WTC11 (cell line): ENCODE data around the gene SMIM41. TPM values are rescaled to one million over a fixed set of nuclear protein-coding genes. Genes with fewer than 3 reads are reported as not detected.

Experiments used
- ATAC-seq: fragments of 200-7000 bp; cut with Tn5 transposase; 2 replicates; pipeline ENCODE4 v1.10.0; 2021; ENCODE audit warnings: mild to moderate bottlenecking, moderate library complexity
- CTCF ChIA-PET: fragments of 300-600 bp; sonication (Branson Sonifier 250); formaldehyde crosslinking; loops from one replicate; lab custom pipeline; 2021; ENCODE audit warnings: antibody characterized with exemption; lab: Charles Lee
- POLR2A ChIA-PET: fragments of 350-600 bp; sonication (Branson Sonifier 250); formaldehyde crosslinking; loops from one replicate; lab custom pipeline; 2021; ENCODE audit warnings: antibody characterized with exemption; lab: Charles Lee
- DNase-seq: peaks from one replicate; pipeline ENCODE4 v3.0.0; 2021; ENCODE audit warnings: low spot score
- H3K27ac Mint-ChIP-seq: 2 replicates; pipeline ENCODE4 v1.8.0; 2021; ENCODE audit warnings: mixed read lengths
- H3K27me3 Mint-ChIP-seq: 2 replicates; pipeline ENCODE4 v1.8.0; 2021; ENCODE audit warnings: low read depth, mild to moderate bottlenecking, moderate library complexity, mixed read lengths
- H3K36me3 Mint-ChIP-seq: 2 replicates; pipeline ENCODE4 v1.8.0; 2021; ENCODE audit warnings: mixed read lengths
- H3K4me1 Mint-ChIP-seq: 2 replicates; pipeline ENCODE4 v1.8.0; 2022; ENCODE audit warnings: mixed read lengths
- H3K4me3 Mint-ChIP-seq: 2 replicates; pipeline ENCODE4 v1.8.0; 2021; ENCODE audit warnings: mild to moderate bottlenecking, moderate library complexity, mixed read lengths
- H3K9me3 Mint-ChIP-seq: 2 replicates; pipeline ENCODE4 v1.8.0; 2021; ENCODE audit warnings: mixed read lengths
- ATF6 ChIP-seq: sonication (generic); formaldehyde crosslinking; IDR thresholded peaks from 2 replicates; pipeline ENCODE4 v1.8.1; 2023; ENCODE audit warnings: mild to moderate bottlenecking, missing genetic modification reagents
- ESRRA ChIP-seq: sonication (generic); formaldehyde crosslinking; IDR thresholded peaks from 2 replicates; pipeline ENCODE4 v1.8.1; 2022; ENCODE audit warnings: mild to moderate bottlenecking, missing genetic modification reagents, borderline replicate concordance
- FOXP1 ChIP-seq: sonication (generic); formaldehyde crosslinking; IDR thresholded peaks from 2 replicates; pipeline ENCODE4 v1.8.0; 2022; ENCODE audit warnings: missing genetic modification reagents, mild to moderate bottlenecking, moderate library complexity, borderline replicate concordance
- HMGXB4 ChIP-seq: sonication (generic); formaldehyde crosslinking; IDR thresholded peaks from 2 replicates; pipeline ENCODE4 v1.8.1; 2023; ENCODE audit warnings: mild to moderate bottlenecking, moderate library complexity, missing genetic modification reagents
- IRF1 ChIP-seq: sonication (generic); formaldehyde crosslinking; IDR thresholded peaks from 2 replicates; pipeline ENCODE4 v1.8.0; 2023; ENCODE audit warnings: missing genetic modification reagents
- KAT7 ChIP-seq: sonication (generic); formaldehyde crosslinking; IDR thresholded peaks from 2 replicates; pipeline ENCODE4 v1.8.1; 2023; ENCODE audit warnings: missing genetic modification reagents, mild to moderate bottlenecking, borderline replicate concordance
- MXD4 ChIP-seq: fragments of 250-450 bp; sonication (Bioruptor Pico); IDR thresholded peaks from 2 replicates; pipeline ENCODE4 v1.8.0; 2021; ENCODE audit warnings: mild to moderate bottlenecking, moderate library complexity, borderline replicate concordance
- NFE2L1 ChIP-seq: sonication (generic); formaldehyde crosslinking; IDR thresholded peaks from 2 replicates; pipeline ENCODE4 v1.8.1; 2023; ENCODE audit warnings: missing genetic modification reagents
- NR2C2 ChIP-seq: sonication (generic); formaldehyde crosslinking; IDR thresholded peaks from 2 replicates; pipeline ENCODE4 v1.8.0; 2022; ENCODE audit warnings: mild to moderate bottlenecking, missing genetic modification reagents
- PREB ChIP-seq: sonication (generic); formaldehyde crosslinking; IDR thresholded peaks from 2 replicates; pipeline ENCODE4 v1.8.1; 2022; ENCODE audit warnings: mild to moderate bottlenecking, missing genetic modification reagents, moderate library complexity, borderline replicate concordance
- USF1 ChIP-seq: sonication (generic); formaldehyde crosslinking; IDR thresholded peaks from 2 replicates; pipeline ENCODE4 v1.8.0; 2022; ENCODE audit warnings: mild to moderate bottlenecking, missing genetic modification reagents
- ZNF138 ChIP-seq: sonication (generic); formaldehyde crosslinking; conservative IDR thresholded peaks from 2 replicates; pipeline ENCODE4 v1.8.1; 2022; ENCODE audit warnings: mild to moderate bottlenecking, moderate library complexity, missing genetic modification reagents
- ZNF281 ChIP-seq: sonication (generic); formaldehyde crosslinking; IDR thresholded peaks from 2 replicates; pipeline ENCODE4 v1.8.0; 2023; ENCODE audit warnings: mild to moderate bottlenecking, missing genetic modification reagents
- ZNF425 ChIP-seq: fragments of 250-450 bp; sonication (Bioruptor Pico); conservative IDR thresholded peaks from 2 replicates; pipeline ENCODE4 v1.9.0; 2021; ENCODE audit warnings: mild to moderate bottlenecking
- ZNF671 ChIP-seq: fragments of 250-450 bp; sonication (Bioruptor Pico); IDR thresholded peaks from 2 replicates; pipeline ENCODE4 v1.8.0; 2021; ENCODE audit warnings: mild to moderate bottlenecking
- total RNA-seq: library from RNA; stranded (reverse); gene quantifications from 3 replicates; pipeline ENCODE4 v1.2.3, GENCODE V29; 2021

The SMIM41 gene
- total RNA-seq, 1 experiment from 2014 or later = not detected

- Mint-ChIP-seq H3K4me1 (no peaks in the 10 kb centered on the region; the same call in 1 of the 2 replicates), H3K27ac (0 out of 2 replicates have a peak overlapping the region, but pooled peaks have one; percentile 27), H3K27me3 (peaks cover 6% of the 10 kb centered on the region), H3K36me3 (no peaks in the 10 kb centered on the region), H3K4me3 (no peak overlapping the region), H3K9me3 (no peaks in the 10 kb centered on the region)
- ATAC-seq (no peak), DNase-seq (no peak)
- TF ChIP-seq KAT7 (no peak), FOXP1 (CRISPR knock-in tag) (0 out of 2 replicates have a peak, but pooled peaks have one; percentile 21)
- ChIA-PET POLR2A (no interaction called here), CTCF (interaction anchor here (0.6 to 7.2 kb wide), 5 partner anchors 38 to 814 kb away, joined by 3 to 78 read pairs (median 6); no protein-coding TSS in a partner anchor)
These were observed 15.4 kb upstream of the SMIM41 start for GRCh38 chr12:52063981-52064649.

GRCh38 chr12:52066346-52067080 is 13.0 kb upstream of the SMIM41 start:
- no peak overlapping the region for H3K27ac Mint-ChIP-seq
- TF ChIP-seq ESRRA (no peak), FOXP1 (CRISPR knock-in tag) (no peak), ZNF425 (no peak), PREB (CRISPR knock-in tag) (no peak), NR2C2 (CRISPR knock-in tag) (no peak)
- peaks cover 9% of the 10 kb centered on the region for H3K27me3 Mint-ChIP-seq
- H3K9me3 Mint-ChIP-seq = no peaks in the 10 kb centered on the region
- peaks cover 10% of the 10 kb centered on the region for H3K4me1 Mint-ChIP-seq
- CTCF ChIA-PET = interaction anchor here (0.9 to 6.7 kb wide), 7 partner anchors 14 to 62 kb away, joined by 3 to 165 read pairs (median 4); partner anchors contain the start of genes NR4A1 and SMIM41
- POLR2A ChIA-PET = no interaction called here
- H3K4me3 Mint-ChIP-seq = no peak overlapping the region
- H3K36me3 Mint-ChIP-seq = peaks cover 4% of the 10 kb centered on the region; the same call in 1 of the 2 replicates
- ATAC-seq (no peak), DNase-seq (no peak)

GRCh38 chr12:52067081-52067374 is 12.5 kb upstream of the SMIM41 start:
- POLR2A ChIA-PET = no interaction called here
- ATAC-seq = no peak
- CTCF ChIA-PET = interaction anchor here (0.9 to 6.7 kb wide), 6 partner anchors 14 to 63 kb away, joined by 3 to 165 read pairs (median 4); partner anchors contain the start of genes NR4A1 and SMIM41
- no peak for DNase-seq
- Mint-ChIP-seq H3K36me3 (peaks cover 6% of the 10 kb centered on the region), H3K27me3 (peaks cover 9% of the 10 kb centered on the region), H3K4me1 (peaks cover 13% of the 10 kb centered on the region), H3K9me3 (no peaks in the 10 kb centered on the region), H3K4me3 (no peak overlapping the region), H3K27ac (no peak overlapping the region)
- TF ChIP-seq ATF6 (no peak), NFE2L1 (CRISPR knock-in tag) (no peak), ZNF281 (CRISPR knock-in tag) (no peak), ZNF671 (CRISPR knock-in tag) (no peak), USF1 (CRISPR knock-in tag) (no peak), HMGXB4 (CRISPR knock-in tag) (no peak), IRF1 (no peak), MXD4 (CRISPR knock-in tag) (no peak), ZNF138 (no peak)
